ENCODE measurements around the gene SSTR5. TPM values are rescaled to one million over a fixed set of nuclear protein-coding genes. Genes with fewer than 3 reads are reported as not detected.

The SSTR5 gene
- total and polyA plus RNA-seq, 2 donors (not counting 1 experiment from before 2014, with no cell fraction given), result not detected

DNA sequence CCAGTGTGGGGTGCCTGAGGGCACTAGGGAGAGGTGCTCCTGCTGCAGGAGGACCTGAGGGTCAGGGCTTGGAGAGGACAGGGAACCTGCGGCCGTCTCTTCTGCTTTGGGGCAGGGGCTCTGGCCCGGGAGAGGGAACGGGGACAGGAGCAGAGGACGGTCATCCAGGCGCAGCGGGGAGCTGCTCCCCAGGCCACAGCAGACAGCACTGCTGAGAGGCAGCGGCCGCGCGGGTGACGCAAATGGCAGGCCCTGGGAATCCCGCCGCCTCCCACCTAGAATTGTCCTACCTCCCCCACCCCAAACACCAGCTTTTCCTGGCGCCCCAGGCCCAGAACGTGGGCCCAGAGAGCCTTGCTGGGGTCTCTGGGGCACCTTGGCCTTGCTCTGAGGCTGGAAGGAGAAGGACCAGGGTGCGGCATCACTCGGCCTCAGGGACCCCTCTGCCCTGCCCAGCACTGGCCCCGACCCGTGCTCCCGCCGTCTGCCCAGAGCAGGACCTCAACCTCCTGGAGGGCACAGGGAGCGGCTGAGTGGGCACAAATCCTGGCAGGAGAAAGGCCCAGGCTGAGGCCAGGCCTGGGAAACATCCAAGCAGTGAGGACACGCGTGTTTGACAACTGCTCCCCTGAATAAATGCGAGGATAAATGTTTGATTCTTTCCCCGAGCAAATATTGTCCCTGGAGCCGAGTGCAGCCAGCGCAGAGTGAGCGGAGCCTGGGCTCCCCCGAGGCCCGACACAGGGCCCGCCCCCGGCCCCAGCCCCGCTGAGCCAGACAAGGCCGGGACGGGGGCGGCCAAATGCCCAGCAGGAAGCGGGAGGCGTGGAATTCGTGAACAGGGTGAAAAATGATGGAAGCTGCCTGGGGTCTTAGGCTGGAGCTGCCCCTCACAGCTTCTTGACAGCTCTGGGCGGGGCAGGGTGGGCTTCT, 8.5 kb downstream of the SSTR5 start:
- CTCF ChIA-PET, result no interaction called here
- H3K9me3 Mint-ChIP-seq (ENCODE audit: insufficient read depth), result peaks cover 7% of the 10 kb centered on the region

More for the DNA sequence above, 8.5 kb downstream of the SSTR5 start:
- TF ChIP-seq, protein P1, sequence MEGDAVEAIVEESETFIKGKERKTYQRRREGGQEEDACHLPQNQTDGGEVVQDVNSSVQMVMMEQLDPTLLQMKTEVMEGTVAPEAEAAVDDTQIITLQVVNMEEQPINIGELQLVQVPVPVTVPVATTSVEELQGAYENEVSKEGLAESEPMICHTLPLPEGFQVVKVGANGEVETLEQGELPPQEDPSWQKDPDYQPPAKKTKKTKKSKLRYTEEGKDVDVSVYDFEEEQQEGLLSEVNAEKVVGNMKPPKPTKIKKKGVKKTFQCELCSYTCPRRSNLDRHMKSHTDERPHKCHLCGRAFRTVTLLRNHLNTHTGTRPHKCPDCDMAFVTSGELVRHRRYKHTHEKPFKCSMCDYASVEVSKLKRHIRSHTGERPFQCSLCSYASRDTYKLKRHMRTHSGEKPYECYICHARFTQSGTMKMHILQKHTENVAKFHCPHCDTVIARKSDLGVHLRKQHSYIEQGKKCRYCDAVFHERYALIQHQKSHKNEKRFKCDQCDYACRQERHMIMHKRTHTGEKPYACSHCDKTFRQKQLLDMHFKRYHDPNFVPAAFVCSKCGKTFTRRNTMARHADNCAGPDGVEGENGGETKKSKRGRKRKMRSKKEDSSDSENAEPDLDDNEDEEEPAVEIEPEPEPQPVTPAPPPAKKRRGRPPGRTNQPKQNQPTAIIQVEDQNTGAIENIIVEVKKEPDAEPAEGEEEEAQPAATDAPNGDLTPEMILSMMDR (IDR thresholded peaks at IDR 0.05), result no peak
- no peak for TF ChIP-seq EZH2 (IDR thresholded peaks at IDR 0.05; ENCODE audit: borderline replicate concordance, insufficient read depth, low read depth, low read length, poor library complexity, severe bottlenecking)
- no peaks in the 10 kb centered on the region for H4K20me1 ChIP-seq (ENCODE audit: control insufficient read depth, insufficient read depth, low read length, poor library complexity, severe bottlenecking)
- DNase-seq, result no peak
- H3K27ac ChIP-seq (ENCODE audit: low read length in 2 of 2), result no peak overlapping the region
- H3K9ac ChIP-seq (ENCODE audit: low read length), result no peak overlapping the region
- Mint-ChIP-seq H3K4me1 (no peaks in the 10 kb centered on the region), H3K27ac (no peak overlapping the region), H3K27me3 (peaks cover 15% of the 10 kb centered on the region), H3K4me3 (no peak overlapping the region)
- intact Hi-C loops (cut with micrococcal nuclease), result no loop called here
- POLR2A ChIA-PET, result interaction anchor here (0.6 kb wide), 1 partner anchor 27 kb away, joined by 8 read pairs; no protein-coding TSS in a partner anchor
- no peak for ATAC-seq (ENCODE audit: low read depth)
- no peaks in the 10 kb centered on the region for H3K36me3 ChIP-seq (replicated peaks in 1 of 2; ENCODE audit: control extremely low read depth in 1 of 2, control insufficient read depth in 1 of 2, extremely low read depth in 1 of 2, insufficient read depth in 2 of 2, low read length in 1 of 2)
- H3K4me2 ChIP-seq (replicated peaks; ENCODE audit: low read depth, low read length, poor library complexity, severe bottlenecking), result no peak overlapping the region
- H2AFZ ChIP-seq (ENCODE audit: insufficient read depth, low read depth, low read length, poor library complexity, severe bottlenecking), result no peak overlapping the region
- no peaks in the 10 kb centered on the region for H3K4me1 ChIP-seq (ENCODE audit: control insufficient read depth in 2 of 2, insufficient read depth in 2 of 2, low read length in 2 of 2)
- peaks cover 0 to 39% (median 14%) of the 10 kb centered on the region in 3 donors for H3K9me3 ChIP-seq (ENCODE audit: control extremely low read depth in 1 of 3, control insufficient read depth in 2 of 3, insufficient read depth in 1 of 3, low read length in 2 of 3)
- H3K4me3 ChIP-seq (ENCODE audit: control extremely low read depth in 1 of 5, extremely low read depth in 1 of 5, insufficient read depth in 1 of 5, low read depth in 2 of 5, low read length in 4 of 5), result no peak overlapping the region
- no peaks in the 10 kb centered on the region for H3K79me2 ChIP-seq (ENCODE audit: control insufficient read depth, insufficient read depth, low read length)
- peaks cover 0 to 29% (median 0%) of the 10 kb centered on the region in 4 experiments for H3K27me3 ChIP-seq (replicated peaks in 1 of 4; ENCODE audit: control extremely low read depth in 1 of 4, control insufficient read depth in 3 of 4, insufficient read depth in 4 of 4, low read length in 3 of 4)
- 35% methylated on average over 40 of the region's 42 CpGs for WGBS (ENCODE audit: insufficient coverage)

Measured in B cell (primary cell).